Measurements from ENCODE around the gene ARMC7. TPM values are rescaled to one million over a fixed set of nuclear protein-coding genes. Genes with fewer than 3 reads are reported as not detected.

The ARMC7 gene
- total RNA-seq, 2 donors from 2014 or later = 20.5 to 20.7 TPM

GRCh38 chr17:75146592-75146991, 36.8 kb downstream of the ARMC7 start:
- intact Hi-C loops (cut with DNase I) = no loop called here
- Histone ChIP-seq H3K9me3 (no peaks in the 10 kb centered on the region), H3K9ac (ENCODE audit: low read depth in 2 of 2, low read length in 2 of 2) (no peak overlapping the region), H3K27me3 (no peaks in the 10 kb centered on the region), H3K4me3 (no peak overlapping the region), H3K4me1 (no peaks in the 10 kb centered on the region), H3K27ac (no peak overlapping the region), H3K36me3 (peaks cover 34% of the 10 kb centered on the region)
- no peak for TF ChIP-seq CTCF (IDR thresholded peaks at IDR 0.05)
- no peak for DNase-seq

GRCh38 chr17:75147878-75148546, 38.2 kb downstream of the ARMC7 start:
- no peak overlapping the region for H3K4me3 ChIP-seq
- intact Hi-C loops (cut with DNase I) = no loop called here
- H3K27me3 ChIP-seq = no peaks in the 10 kb centered on the region
- TF ChIP-seq CTCF (IDR thresholded peaks at IDR 0.05) = no peak
- no peaks in the 10 kb centered on the region for H3K9me3 ChIP-seq
- peak overlapping the region; percentile 65 for H3K27ac ChIP-seq
- peaks cover 30% of the 10 kb centered on the region for H3K36me3 ChIP-seq
- H3K4me1 ChIP-seq = peaks cover 3% of the 10 kb centered on the region
- DNase-seq = no peak
- no peak overlapping the region for H3K9ac ChIP-seq (ENCODE audit: low read depth in 2 of 2, low read length in 2 of 2)

GRCh38 chr17:75151930-75152329, 42.2 kb downstream of the ARMC7 start:
- Histone ChIP-seq H3K4me1 (peaks cover 9% of the 10 kb centered on the region), H3K36me3 (no peaks in the 10 kb centered on the region)
- no peak for DNase-seq

GRCh38 chr17:75152523-75152921, 42.8 kb downstream of the ARMC7 start:
- peak overlapping the region; percentile 86 for H3K4me3 ChIP-seq
- peaks cover 9% of the 10 kb centered on the region for H3K4me1 ChIP-seq
- H3K9me3 ChIP-seq = no peaks in the 10 kb centered on the region
- no peak for TF ChIP-seq CTCF (IDR thresholded peaks at IDR 0.05)
- intact Hi-C loops (cut with DNase I) = no loop called here
- no peak overlapping the region for H3K27ac ChIP-seq
- no peaks in the 10 kb centered on the region for H3K27me3 ChIP-seq
- peak overlapping the region in 1 of 2 donors; percentile 91 for H3K9ac ChIP-seq (ENCODE audit: low read depth in 2 of 2, low read length in 2 of 2)
- no peaks in the 10 kb centered on the region for H3K36me3 ChIP-seq
- DNase-seq = no peak

More at GRCh38 chr17:75151930-75152329, 42.2 kb downstream of the ARMC7 start:
- intact Hi-C loops (cut with DNase I) = no loop called here
- no peak overlapping the region for H3K27ac ChIP-seq
- TF ChIP-seq CTCF (IDR thresholded peaks at IDR 0.05) = no peak
- no peak overlapping the region for H3K4me3 ChIP-seq
- H3K9me3 ChIP-seq = no peaks in the 10 kb centered on the region
- H3K27me3 ChIP-seq = no peaks in the 10 kb centered on the region
- no peak overlapping the region for H3K9ac ChIP-seq (ENCODE audit: low read depth in 2 of 2, low read length in 2 of 2)

- H3K27me3 ChIP-seq = no peaks in the 10 kb centered on the region
- H3K9ac ChIP-seq (ENCODE audit: low read depth in 2 of 2, low read length in 2 of 2) = peak overlapping the region; percentile 91 to 97
- H3K36me3 ChIP-seq = no peaks in the 10 kb centered on the region
- no peaks in the 10 kb centered on the region for H3K9me3 ChIP-seq
- H3K27ac ChIP-seq = peak overlapping the region; percentile 73
- no peak for TF ChIP-seq CTCF (IDR thresholded peaks at IDR 0.05)
- peaks cover 9% of the 10 kb centered on the region for H3K4me1 ChIP-seq
- DNase-seq = peak; percentile 80
- peak overlapping the region; percentile 86 for H3K4me3 ChIP-seq
- intact Hi-C loops (cut with DNase I) = no loop called here
Measured at GRCh38 chr17:75152922-75153779, 43.4 kb downstream of the ARMC7 start.

All from colonic mucosa (tissue), 4 donors.